ENCODE measurements around the gene SORL1.

GRCh38 chr11:121421149-121421901, 30.8 kb upstream of the SORL1 start:
- TF ChIP-seq POLR2AphosphoS5 (IDR thresholded peaks at IDR 0.05; ENCODE audit: low read depth, low read length): no peak
- TF ChIP-seq POLR2A (IDR thresholded peaks at IDR 0.05; ENCODE audit: low read depth, low read length): no peak
- TF ChIP-seq TAF1 (IDR thresholded peaks at IDR 0.05; ENCODE audit: borderline replicate concordance, low read depth, low read length): no peak
